Measurements from ENCODE around the gene CCDC192. TPM values are rescaled to one million over a fixed set of nuclear protein-coding genes. Genes with fewer than 3 reads are reported as not detected.

CCDC192 gene
- total RNA-seq, 3 donors from 2014 or later = 1.0 TPM; not detected in 2

- H3K36me3 ChIP-seq (ENCODE audit: low read depth) = no peaks in the 10 kb centered on the region
- intact Hi-C loops (cut with DNase I, micrococcal nuclease) = no loop called here
- no peak overlapping the region for H3K4me3 ChIP-seq
- ATAC-seq (no peak), DNase-seq (no peak)
- TF ChIP-seq CTCF (IDR thresholded peaks at IDR 0.05) = no peak
- H3K9me3 ChIP-seq = no peaks in the 10 kb centered on the region
- peaks cover 3% of the 10 kb centered on the region for H3K4me1 ChIP-seq (ENCODE audit: low read depth)
These were observed 103.6 kb downstream of the CCDC192 start for GRCh38 chr5:127806776-127807175.

GRCh38 chr5:127809533-127809932 is 106.3 kb downstream of the CCDC192 start:
- Histone ChIP-seq H3K9me3 (no peaks in the 10 kb centered on the region), H3K36me3 (ENCODE audit: low read depth) (no peaks in the 10 kb centered on the region), H3K4me1 (ENCODE audit: low read depth) (no peaks in the 10 kb centered on the region), H3K4me3 (no peak overlapping the region)
- ATAC-seq (no peak), DNase-seq (no peak)
- TF ChIP-seq CTCF (IDR thresholded peaks at IDR 0.05) = no peak
- intact Hi-C loops (cut with DNase I, micrococcal nuclease) = no loop called here

- no peak for ATAC-seq
- Histone ChIP-seq H3K9me3 (no peaks in the 10 kb centered on the region), H3K4me3 (no peak overlapping the region), H3K36me3 (ENCODE audit: low read depth) (no peaks in the 10 kb centered on the region), H3K4me1 (ENCODE audit: low read depth) (no peaks in the 10 kb centered on the region)
- TF ChIP-seq CTCF (IDR thresholded peaks at IDR 0.05) = no peak
- intact Hi-C loops (cut with DNase I, micrococcal nuclease) = no loop called here
- DNase-seq = no peak
These were observed 106.8 kb downstream of the CCDC192 start for GRCh38 chr5:127810017-127810416.

GRCh38 chr5:127810707-127811490 is 107.7 kb downstream of the CCDC192 start:
- H3K36me3 ChIP-seq (ENCODE audit: low read depth) = no peaks in the 10 kb centered on the region
- intact Hi-C loops (cut with DNase I, micrococcal nuclease) = no loop called here
- H3K4me3 ChIP-seq = no peak overlapping the region
- no peaks in the 10 kb centered on the region for H3K4me1 ChIP-seq (ENCODE audit: low read depth)
- ATAC-seq (no peak), DNase-seq (no peak)
- no peaks in the 10 kb centered on the region for H3K9me3 ChIP-seq
- no peak for TF ChIP-seq CTCF (IDR thresholded peaks at IDR 0.05)

GRCh38 chr5:127812570-127812969 is 109.4 kb downstream of the CCDC192 start:
- Histone ChIP-seq H3K36me3 (ENCODE audit: low read depth) (no peaks in the 10 kb centered on the region), H3K4me3 (no peak overlapping the region), H3K9me3 (no peaks in the 10 kb centered on the region), H3K4me1 (ENCODE audit: low read depth) (no peaks in the 10 kb centered on the region)
- TF ChIP-seq CTCF (IDR thresholded peaks at IDR 0.05) = no peak
- no peak for DNase-seq
- no peak for ATAC-seq
- intact Hi-C loops (cut with DNase I, micrococcal nuclease) = no loop called here
